ENCODE measurements around the gene SLC1A2.

SLC1A2 gene

DNA sequence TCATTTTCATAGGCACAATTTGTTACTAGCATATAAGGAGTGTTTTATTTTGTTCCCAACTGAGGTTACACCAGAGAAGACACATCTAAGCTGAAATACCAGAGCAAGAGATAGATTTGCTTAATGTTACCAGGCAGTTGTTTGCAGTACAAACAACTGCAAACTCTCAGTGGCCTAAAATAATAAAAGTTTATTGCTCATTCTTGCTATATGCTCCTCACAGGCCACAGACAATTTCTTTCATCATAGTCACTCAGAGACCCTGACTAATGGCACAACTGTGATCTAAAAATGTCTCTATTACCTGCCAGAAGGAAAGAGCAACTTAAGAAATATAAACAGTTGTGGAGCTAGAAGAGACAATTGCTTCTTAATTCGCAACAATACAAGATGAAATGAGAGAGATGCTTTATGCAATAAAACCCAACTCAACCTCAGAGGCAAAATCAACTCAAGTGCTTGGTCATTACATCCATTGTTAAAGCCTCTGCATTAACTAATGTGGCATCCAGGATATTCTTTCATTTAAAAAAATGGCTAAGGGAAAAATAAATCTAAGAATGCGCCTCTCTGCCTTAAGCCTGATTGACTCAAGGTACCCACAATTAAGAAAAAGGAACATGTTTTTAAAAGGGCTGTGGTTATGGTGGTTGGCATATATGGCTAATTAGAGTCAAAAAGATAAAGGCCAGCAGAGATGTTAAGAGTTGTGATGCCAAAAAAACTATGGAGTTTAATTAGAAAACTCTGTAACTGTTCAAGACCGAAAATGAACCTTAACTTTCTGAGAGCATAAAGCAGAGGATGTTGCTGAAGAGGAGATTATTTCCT lies 176.7 kb downstream of the SLC1A2 start:
- TF ChIP-seq ZC3H10 (CRISPR knock-in tag; IDR thresholded peaks at IDR 0.05) (no peak), GLIS3 (CRISPR knock-in tag; IDR thresholded peaks at IDR 0.05) (no peak), ZFP30 (CRISPR knock-in tag; IDR thresholded peaks at IDR 0.05) (no peak), ESRRG (CRISPR knock-in tag; IDR thresholded peaks at IDR 0.05) (no peak), CSDC2 (CRISPR knock-in tag; IDR thresholded peaks at IDR 0.05) (no peak), TOX (CRISPR knock-in tag; IDR thresholded peaks at IDR 0.05; ENCODE audit: borderline replicate concordance) (no peak), TSHZ2 (CRISPR knock-in tag; IDR thresholded peaks at IDR 0.05) (no peak), TCF4 (CRISPR knock-in tag; IDR thresholded peaks at IDR 0.05; ENCODE audit: borderline replicate concordance) (no peak), RARB (CRISPR knock-in tag; IDR thresholded peaks at IDR 0.05) (no peak), ZFP3 (CRISPR knock-in tag; IDR thresholded peaks at IDR 0.05) (no peak), PPARA (CRISPR knock-in tag; IDR thresholded peaks at IDR 0.05; ENCODE audit: borderline replicate concordance) (no peak), ARNTL (CRISPR knock-in tag; IDR thresholded peaks at IDR 0.05; ENCODE audit: borderline replicate concordance, low read depth) (no peak), ZNF565 (CRISPR knock-in tag; conservative IDR thresholded peaks at IDR 0.05; ENCODE audit: low read depth) (no peak)
- TF ChIP-seq, protein P1, sequence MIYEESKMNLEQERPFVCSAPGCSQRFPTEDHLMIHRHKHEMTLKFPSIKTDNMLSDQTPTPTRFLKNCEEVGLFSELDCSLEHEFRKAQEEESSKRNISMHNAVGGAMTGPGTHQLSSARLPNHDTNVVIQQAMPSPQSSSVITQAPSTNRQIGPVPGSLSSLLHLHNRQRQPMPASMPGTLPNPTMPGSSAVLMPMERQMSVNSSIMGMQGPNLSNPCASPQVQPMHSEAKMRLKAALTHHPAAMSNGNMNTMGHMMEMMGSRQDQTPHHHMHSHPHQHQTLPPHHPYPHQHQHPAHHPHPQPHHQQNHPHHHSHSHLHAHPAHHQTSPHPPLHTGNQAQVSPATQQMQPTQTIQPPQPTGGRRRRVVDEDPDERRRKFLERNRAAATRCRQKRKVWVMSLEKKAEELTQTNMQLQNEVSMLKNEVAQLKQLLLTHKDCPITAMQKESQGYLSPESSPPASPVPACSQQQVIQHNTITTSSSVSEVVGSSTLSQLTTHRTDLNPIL (CRISPR knock-in tag; IDR thresholded peaks at IDR 0.05; ENCODE audit: low read depth), result no peak
- TF ChIP-seq, protein P2, sequence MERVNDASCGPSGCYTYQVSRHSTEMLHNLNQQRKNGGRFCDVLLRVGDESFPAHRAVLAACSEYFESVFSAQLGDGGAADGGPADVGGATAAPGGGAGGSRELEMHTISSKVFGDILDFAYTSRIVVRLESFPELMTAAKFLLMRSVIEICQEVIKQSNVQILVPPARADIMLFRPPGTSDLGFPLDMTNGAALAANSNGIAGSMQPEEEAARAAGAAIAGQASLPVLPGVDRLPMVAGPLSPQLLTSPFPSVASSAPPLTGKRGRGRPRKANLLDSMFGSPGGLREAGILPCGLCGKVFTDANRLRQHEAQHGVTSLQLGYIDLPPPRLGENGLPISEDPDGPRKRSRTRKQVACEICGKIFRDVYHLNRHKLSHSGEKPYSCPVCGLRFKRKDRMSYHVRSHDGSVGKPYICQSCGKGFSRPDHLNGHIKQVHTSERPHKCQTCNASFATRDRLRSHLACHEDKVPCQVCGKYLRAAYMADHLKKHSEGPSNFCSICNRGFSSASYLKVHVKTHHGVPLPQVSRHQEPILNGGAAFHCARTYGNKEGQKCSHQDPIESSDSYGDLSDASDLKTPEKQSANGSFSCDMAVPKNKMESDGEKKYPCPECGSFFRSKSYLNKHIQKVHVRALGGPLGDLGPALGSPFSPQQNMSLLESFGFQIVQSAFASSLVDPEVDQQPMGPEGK (CRISPR knock-in tag; IDR thresholded peaks at IDR 0.05; ENCODE audit: borderline replicate concordance), result no peak
- TF ChIP-seq, protein P3, sequence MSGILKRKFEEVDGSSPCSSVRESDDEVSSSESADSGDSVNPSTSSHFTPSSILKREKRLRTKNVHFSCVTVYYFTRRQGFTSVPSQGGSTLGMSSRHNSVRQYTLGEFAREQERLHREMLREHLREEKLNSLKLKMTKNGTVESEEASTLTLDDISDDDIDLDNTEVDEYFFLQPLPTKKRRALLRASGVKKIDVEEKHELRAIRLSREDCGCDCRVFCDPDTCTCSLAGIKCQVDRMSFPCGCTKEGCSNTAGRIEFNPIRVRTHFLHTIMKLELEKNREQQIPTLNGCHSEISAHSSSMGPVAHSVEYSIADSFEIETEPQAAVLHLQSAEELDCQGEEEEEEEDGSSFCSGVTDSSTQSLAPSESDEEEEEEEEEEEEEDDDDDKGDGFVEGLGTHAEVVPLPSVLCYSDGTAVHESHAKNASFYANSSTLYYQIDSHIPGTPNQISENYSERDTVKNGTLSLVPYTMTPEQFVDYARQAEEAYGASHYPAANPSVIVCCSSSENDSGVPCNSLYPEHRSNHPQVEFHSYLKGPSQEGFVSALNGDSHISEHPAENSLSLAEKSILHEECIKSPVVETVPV (CRISPR knock-in tag; IDR thresholded peaks at IDR 0.05), result no peak
- no peak for ATAC-seq

- ATAC-seq, result no peak
- no peak for TF ChIP-seq ZFP30 (CRISPR knock-in tag; IDR thresholded peaks at IDR 0.05)
- TF ChIP-seq, protein P3 (CRISPR knock-in tag; IDR thresholded peaks at IDR 0.05), result no peak
- TF ChIP-seq PPARA (CRISPR knock-in tag; IDR thresholded peaks at IDR 0.05; ENCODE audit: borderline replicate concordance), result no peak
- TF ChIP-seq, protein P1 (CRISPR knock-in tag; IDR thresholded peaks at IDR 0.05; ENCODE audit: low read depth), result no peak
- no peak for TF ChIP-seq ZFP3 (CRISPR knock-in tag; IDR thresholded peaks at IDR 0.05)
- no peak for TF ChIP-seq SNAI2 (CRISPR knock-in tag; IDR thresholded peaks at IDR 0.05)
- no peak for TF ChIP-seq ZC3H10 (CRISPR knock-in tag; IDR thresholded peaks at IDR 0.05)
- no peak for TF ChIP-seq TCF4 (CRISPR knock-in tag; IDR thresholded peaks at IDR 0.05; ENCODE audit: borderline replicate concordance)
- TF ChIP-seq ARNTL (CRISPR knock-in tag; IDR thresholded peaks at IDR 0.05; ENCODE audit: borderline replicate concordance, low read depth), result no peak
- TF ChIP-seq BACH2 (CRISPR knock-in tag; IDR thresholded peaks at IDR 0.05; ENCODE audit: borderline replicate concordance), result no peak
- no peak for TF ChIP-seq CSDC2 (CRISPR knock-in tag; IDR thresholded peaks at IDR 0.05)
- TF ChIP-seq ZNF565 (CRISPR knock-in tag; conservative IDR thresholded peaks at IDR 0.05; ENCODE audit: low read depth), result no peak
These were observed 177.8 kb downstream of the SLC1A2 start for GRCh38 chr11:35241531-35241930.

Data from SK-N-SH treated with all-trans-retinoic acid at 6 μM for 48 hours (cell line).